GM12801 (cell line): Measurements from ENCODE around the gene SFTA2.

Experiments used
- TF ChIP-seq, protein P1 (sequence below): IDR thresholded peaks from one replicate; pipeline ENCODE4 v1.5.1; 2011; ENCODE audit warnings: control low read depth; ENCODE audit not compliant: insufficient read length; ENCODE audit errors: extremely low read depth

The SFTA2 gene

DNA sequence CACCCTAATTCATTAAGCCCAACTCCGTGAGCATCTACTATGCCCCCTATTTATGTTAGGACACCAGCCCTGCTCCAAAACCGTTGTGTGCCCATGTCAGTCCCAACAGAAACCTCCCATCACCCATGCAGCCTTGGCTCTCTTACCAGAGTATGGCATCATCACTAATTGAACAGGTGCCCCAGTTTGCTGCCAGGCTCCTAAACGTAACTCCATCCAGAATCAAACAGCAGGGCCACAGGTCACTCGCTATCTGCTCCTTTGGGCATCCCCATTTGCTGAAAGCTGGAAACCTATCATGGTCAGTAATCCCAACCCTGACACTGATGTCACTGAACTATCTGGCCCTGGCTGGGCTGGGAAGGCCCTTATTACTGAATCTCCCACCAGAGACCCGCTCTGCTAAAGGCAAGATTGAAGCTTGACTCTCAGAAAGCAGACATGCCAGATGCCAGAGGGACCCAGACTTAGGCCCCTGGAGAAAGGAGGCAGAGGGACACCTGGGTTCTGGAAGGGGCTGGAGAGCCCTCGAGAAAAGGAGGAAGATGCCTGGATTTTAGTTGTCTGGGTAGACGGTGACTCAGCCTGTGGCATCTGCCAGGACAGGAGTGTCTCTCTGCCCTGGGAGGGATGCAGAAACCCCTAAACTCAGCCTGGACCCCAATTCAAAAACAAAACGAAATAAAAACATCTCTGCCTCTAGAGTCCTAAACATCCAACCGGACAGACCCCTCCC lies 22.8 kb upstream of the SFTA2 start:
- TF ChIP-seq, protein P1, sequence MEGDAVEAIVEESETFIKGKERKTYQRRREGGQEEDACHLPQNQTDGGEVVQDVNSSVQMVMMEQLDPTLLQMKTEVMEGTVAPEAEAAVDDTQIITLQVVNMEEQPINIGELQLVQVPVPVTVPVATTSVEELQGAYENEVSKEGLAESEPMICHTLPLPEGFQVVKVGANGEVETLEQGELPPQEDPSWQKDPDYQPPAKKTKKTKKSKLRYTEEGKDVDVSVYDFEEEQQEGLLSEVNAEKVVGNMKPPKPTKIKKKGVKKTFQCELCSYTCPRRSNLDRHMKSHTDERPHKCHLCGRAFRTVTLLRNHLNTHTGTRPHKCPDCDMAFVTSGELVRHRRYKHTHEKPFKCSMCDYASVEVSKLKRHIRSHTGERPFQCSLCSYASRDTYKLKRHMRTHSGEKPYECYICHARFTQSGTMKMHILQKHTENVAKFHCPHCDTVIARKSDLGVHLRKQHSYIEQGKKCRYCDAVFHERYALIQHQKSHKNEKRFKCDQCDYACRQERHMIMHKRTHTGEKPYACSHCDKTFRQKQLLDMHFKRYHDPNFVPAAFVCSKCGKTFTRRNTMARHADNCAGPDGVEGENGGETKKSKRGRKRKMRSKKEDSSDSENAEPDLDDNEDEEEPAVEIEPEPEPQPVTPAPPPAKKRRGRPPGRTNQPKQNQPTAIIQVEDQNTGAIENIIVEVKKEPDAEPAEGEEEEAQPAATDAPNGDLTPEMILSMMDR: no peak

DNA sequence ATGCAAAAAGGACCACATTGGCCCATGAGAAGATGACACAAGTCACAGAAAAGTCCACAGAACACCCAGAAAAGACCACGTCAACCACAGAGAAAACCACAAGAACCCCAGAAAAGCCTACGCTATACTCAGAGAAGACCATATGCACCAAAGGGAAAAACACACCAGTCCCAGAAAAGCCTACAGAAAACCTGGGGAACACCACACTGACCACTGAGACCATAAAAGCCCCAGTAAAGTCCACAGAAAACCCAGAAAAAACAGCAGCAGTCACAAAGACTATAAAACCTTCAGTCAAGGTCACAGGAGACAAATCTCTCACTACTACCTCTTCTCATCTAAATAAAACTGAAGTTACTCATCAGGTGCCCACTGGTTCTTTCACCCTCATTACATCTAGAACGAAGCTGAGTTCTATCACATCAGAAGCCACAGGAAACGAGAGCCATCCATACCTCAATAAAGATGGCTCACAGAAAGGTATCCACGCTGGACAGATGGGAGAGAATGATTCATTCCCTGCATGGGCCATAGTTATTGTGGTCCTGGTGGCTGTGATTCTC lies 20.0 kb upstream of the SFTA2 start:
- TF ChIP-seq, protein P1: no peak

DNA sequence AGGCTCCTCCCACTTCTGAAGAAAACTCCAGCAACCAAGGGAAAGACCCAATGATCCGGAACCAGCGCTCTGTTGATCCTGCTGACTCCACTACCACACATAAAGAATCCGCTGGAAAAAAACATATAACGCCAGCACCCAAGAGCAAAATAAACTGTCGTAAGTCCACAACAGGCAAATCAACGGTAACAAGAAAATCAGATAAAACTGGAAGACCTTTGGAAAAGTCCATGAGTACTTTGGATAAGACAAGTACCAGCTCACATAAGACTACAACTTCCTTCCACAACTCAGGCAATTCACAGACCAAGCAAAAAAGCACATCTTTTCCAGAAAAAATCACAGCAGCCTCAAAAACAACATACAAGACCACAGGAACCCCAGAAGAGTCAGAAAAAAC lies 16.8 kb upstream of the SFTA2 start:
- TF ChIP-seq, protein P1: no peak

DNA sequence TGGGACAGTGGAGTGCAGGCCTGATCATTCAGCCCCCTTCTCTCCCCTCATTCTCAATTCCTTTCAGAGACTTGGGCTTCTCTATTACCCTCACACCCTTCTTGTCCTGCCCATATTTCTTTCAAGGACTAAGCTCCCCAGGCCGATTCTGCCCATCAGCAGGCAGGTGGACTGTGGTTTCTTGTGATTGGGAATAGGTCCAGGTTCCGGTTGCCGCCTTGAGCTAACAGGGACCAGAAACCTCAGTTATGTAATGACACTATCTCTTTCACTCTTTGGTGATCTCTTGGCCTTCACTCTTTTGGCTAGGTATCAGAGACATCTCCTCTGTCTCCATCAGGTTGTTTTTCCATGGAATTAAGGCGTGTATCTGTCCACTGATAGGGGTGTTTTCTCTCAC lies 15.3 kb upstream of the SFTA2 start:
- TF ChIP-seq, protein P1: no peak

DNA sequence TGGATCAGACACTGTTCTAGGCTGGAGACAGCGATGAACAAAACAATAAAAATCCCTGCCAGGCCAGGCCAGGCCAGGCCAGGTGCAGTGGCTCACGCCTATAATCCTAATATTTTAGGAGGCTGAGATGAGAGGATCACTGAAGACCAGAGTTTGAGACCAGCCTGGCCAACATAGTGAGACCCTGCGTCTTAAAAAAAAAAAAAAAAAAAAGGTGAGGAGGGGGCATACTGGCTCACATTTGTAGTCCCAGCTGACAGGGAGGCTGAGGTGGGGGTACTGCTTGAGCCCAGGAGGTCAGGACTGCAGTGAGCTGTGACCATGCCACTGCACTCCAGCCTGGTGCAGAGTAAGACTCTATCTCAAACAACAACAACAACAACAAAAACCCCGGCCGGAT lies 13.3 kb upstream of the SFTA2 start:
- TF ChIP-seq, protein P1: no peak

DNA sequence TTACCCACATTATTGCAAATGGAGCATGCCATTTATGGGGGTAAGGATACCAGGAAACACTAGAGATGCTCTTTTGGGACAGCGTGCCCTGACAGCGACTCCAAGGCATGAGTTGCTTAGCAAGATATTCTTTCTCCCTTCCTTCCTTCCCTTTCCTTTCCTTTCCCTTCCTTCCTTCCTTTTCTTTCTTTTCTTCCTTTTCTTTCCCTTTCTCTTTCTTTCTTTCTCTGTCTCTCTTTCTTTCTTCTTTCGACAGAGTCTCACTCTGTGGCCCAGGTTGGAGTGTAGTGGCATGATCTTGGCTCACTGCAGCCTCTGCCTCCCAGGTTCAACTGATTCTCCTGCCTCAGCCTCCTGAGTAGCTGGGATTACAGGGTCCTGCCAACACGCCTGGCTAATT lies 12.1 kb upstream of the SFTA2 start:
- TF ChIP-seq, protein P1: no peak

DNA sequence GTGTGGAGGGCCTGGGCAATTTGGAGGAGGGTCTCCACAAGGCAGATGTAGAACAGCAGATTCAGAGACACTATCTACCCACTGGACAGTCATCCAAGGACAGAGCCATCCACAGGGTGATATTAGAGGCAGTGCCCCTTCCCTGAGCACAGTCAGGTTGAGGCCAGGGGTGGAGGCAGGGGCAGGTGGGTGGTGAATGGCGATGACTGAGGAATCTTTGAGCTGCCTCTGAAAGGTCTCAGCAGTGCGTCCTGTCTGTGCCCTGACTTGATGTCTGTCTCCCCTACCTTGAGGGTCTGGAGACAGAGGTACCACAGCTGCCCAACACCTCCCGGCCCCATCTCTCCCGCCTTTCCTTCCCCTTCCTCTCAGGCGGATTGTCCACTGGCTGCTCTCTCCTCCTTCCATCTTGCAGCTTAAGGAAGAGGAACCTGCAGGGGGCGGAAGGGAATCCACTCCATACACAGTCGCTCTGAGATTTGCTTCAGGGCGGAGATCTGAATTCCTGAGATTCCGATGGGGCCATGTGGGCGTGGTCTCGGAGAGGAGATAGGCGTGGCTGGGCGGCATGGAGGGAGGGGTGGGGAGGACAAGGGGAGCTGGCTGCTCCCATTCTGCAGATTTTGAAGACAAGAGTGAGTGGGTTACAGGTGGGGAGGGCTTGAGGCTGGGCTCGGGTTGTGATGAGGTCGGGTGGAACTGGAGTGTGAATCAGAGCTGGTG lies 10.5 kb upstream of the SFTA2 start:
- TF ChIP-seq, protein P1: no peak
